Activated CD8-positive, alpha-beta memory T cell treated with anti-CD3 and anti-CD28 coated beads, Interleukin-2, amount 10 ng/mL, durations not matched to agents 7 days and 5 days (primary cell): ENCODE measurements around the gene CYP2W1. TPM values are rescaled to one million over a fixed set of nuclear protein-coding genes. Genes with fewer than 3 reads are reported as not detected.
"Not testable (repeated sequence)": the region's sequence is repeated elsewhere in the genome, so short reads cannot be mapped to it uniquely, and the experiment has no call there.

ENCODE experiments used
- ATAC-seq: fragments of 150-1000 bp; cut with Tn5 transposase; one replicate; pipeline ENCODE4 v1.10.0; 2021; ENCODE audit warnings: moderate library complexity
- CTCF ChIA-PET: fragments of 350-600 bp; sonication (Branson Sonifier 250); formaldehyde crosslinking; loops from one replicate; lab custom pipeline; 2021; ENCODE audit warnings: antibody characterized with exemption; lab: Charles Lee
- DNase-seq: peaks from one replicate; pipeline ENCODE4 v3.0.0-alpha.2; 2020
- H3K27ac Mint-ChIP-seq: one replicate; pipeline ENCODE4 v1.8.0; 2021; ENCODE audit warnings: mild to moderate bottlenecking, mixed read lengths
- H3K27me3 Mint-ChIP-seq: one replicate; pipeline ENCODE4 v1.8.0; 2021; ENCODE audit warnings: mixed read lengths
- H3K36me3 Mint-ChIP-seq: one replicate; pipeline ENCODE4 v1.8.0; 2021; ENCODE audit warnings: mild to moderate bottlenecking, mixed read lengths
- H3K4me1 Mint-ChIP-seq: one replicate; pipeline ENCODE4 v1.8.0; 2021; ENCODE audit warnings: mixed read lengths
- H3K4me3 Mint-ChIP-seq: one replicate; pipeline ENCODE4 v1.8.0; 2021; ENCODE audit warnings: mild to moderate bottlenecking, moderate library complexity, mixed read lengths
- H3K9me3 Mint-ChIP-seq: one replicate; pipeline ENCODE4 v1.8.0; 2022; ENCODE audit warnings: low read depth, mixed read lengths
- total RNA-seq, 2 experiments: library from RNA; stranded (reverse); gene quantifications; one replicate each; pipeline ENCODE4 v1.2.3, GENCODE V29; 2021

Gene CYP2W1
- total RNA-seq, 2 experiments from 2014 or later: not detected

GRCh38 chr7:957418-958220 is 25.4 kb upstream of the CYP2W1 start:
- H3K4me1 Mint-ChIP-seq: no peaks in the 10 kb centered on the region
- ATAC-seq (no peak), DNase-seq (no peak)
- peaks cover 7% of the 10 kb centered on the region for H3K27me3 Mint-ChIP-seq
- CTCF ChIA-PET: interaction anchor here (0.7 kb wide), 1 partner anchor 49 kb away, joined by 3 read pairs; no protein-coding TSS in a partner anchor
- H3K36me3 Mint-ChIP-seq: peaks cover 1% of the 10 kb centered on the region
- no peaks in the 10 kb centered on the region for H3K9me3 Mint-ChIP-seq
- no peak overlapping the region for H3K4me3 Mint-ChIP-seq
- no peak overlapping the region for H3K27ac Mint-ChIP-seq

GRCh38 chr7:958221-959200 is 24.5 kb upstream of the CYP2W1 start:
- Mint-ChIP-seq H3K27me3 (peaks cover 8% of the 10 kb centered on the region), H3K27ac (no peak overlapping the region), H3K9me3 (no peaks in the 10 kb centered on the region), H3K4me1 (peaks cover 1% of the 10 kb centered on the region), H3K4me3 (no peak overlapping the region), H3K36me3 (peaks cover 1% of the 10 kb centered on the region)
- ATAC-seq: no peak
- CTCF ChIA-PET: interaction anchor here (0.7 kb wide), 1 partner anchor 50 kb away, joined by 3 read pairs; no protein-coding TSS in a partner anchor
- DNase-seq: no peak

- Mint-ChIP-seq H3K4me3 (no peak overlapping the region), H3K9me3 (no peaks in the 10 kb centered on the region), H3K27ac (no peak overlapping the region), H3K27me3 (peaks cover 10% of the 10 kb centered on the region), H3K4me1 (peaks cover 7% of the 10 kb centered on the region), H3K36me3 (peaks cover 1% of the 10 kb centered on the region)
- CTCF ChIA-PET: no interaction called here
- DNase-seq (no peak), ATAC-seq (no peak)
These were observed 23.7 kb upstream of the CYP2W1 start for GRCh38 chr7:959271-959670.

GRCh38 chr7:959740-960139 is 23.2 kb upstream of the CYP2W1 start:
- peaks cover 12% of the 10 kb centered on the region for H3K4me1 Mint-ChIP-seq
- DNase-seq, H3K27me3 Mint-ChIP-seq, H3K4me3 Mint-ChIP-seq, H3K27ac Mint-ChIP-seq, H3K36me3 Mint-ChIP-seq, ATAC-seq, H3K9me3 Mint-ChIP-seq, CTCF ChIA-PET: not testable (repeated sequence)

- no peak for ATAC-seq
- CTCF ChIA-PET: no interaction called here
These were observed 22.6 kb upstream of the CYP2W1 start for GRCh38 chr7:960269-960871.

GRCh38 chr7:960972-961371 is 22.0 kb upstream of the CYP2W1 start:
- peaks cover 20% of the 10 kb centered on the region for H3K4me1 Mint-ChIP-seq
- H3K36me3 Mint-ChIP-seq, H3K27me3 Mint-ChIP-seq, H3K4me3 Mint-ChIP-seq, H3K27ac Mint-ChIP-seq, ATAC-seq, CTCF ChIA-PET, H3K9me3 Mint-ChIP-seq, DNase-seq: not testable (repeated sequence)

More at GRCh38 chr7:960269-960871, 22.6 kb upstream of the CYP2W1 start:
- peaks cover 6% of the 10 kb centered on the region for H3K27me3 Mint-ChIP-seq
- peaks cover 17% of the 10 kb centered on the region for H3K4me1 Mint-ChIP-seq
- no peak overlapping the region for H3K4me3 Mint-ChIP-seq
- H3K27ac Mint-ChIP-seq: no peak overlapping the region
- no peak for DNase-seq
- H3K9me3 Mint-ChIP-seq: no peaks in the 10 kb centered on the region
- peaks cover 1% of the 10 kb centered on the region for H3K36me3 Mint-ChIP-seq

- peaks cover 3% of the 10 kb centered on the region for H3K27me3 Mint-ChIP-seq
- ATAC-seq: no peak
- H3K36me3 Mint-ChIP-seq: peaks cover 1% of the 10 kb centered on the region
- H3K4me1 Mint-ChIP-seq: peaks cover 22% of the 10 kb centered on the region
- no peak overlapping the region for H3K4me3 Mint-ChIP-seq
- H3K9me3 Mint-ChIP-seq: no peaks in the 10 kb centered on the region
- CTCF ChIA-PET: no interaction called here
- no peak overlapping the region for H3K27ac Mint-ChIP-seq
- no peak for DNase-seq
These were observed 21.2 kb upstream of the CYP2W1 start for GRCh38 chr7:961546-962400.

- no peaks in the 10 kb centered on the region for H3K9me3 Mint-ChIP-seq
- H3K36me3 Mint-ChIP-seq: peaks cover 7% of the 10 kb centered on the region
- H3K4me3 Mint-ChIP-seq: no peak overlapping the region
- peaks cover 22% of the 10 kb centered on the region for H3K4me1 Mint-ChIP-seq
- DNase-seq: no peak
- H3K27ac Mint-ChIP-seq: no peak overlapping the region
- ATAC-seq: no peak
- H3K27me3 Mint-ChIP-seq: peaks cover 3% of the 10 kb centered on the region
- CTCF ChIA-PET: no interaction called here
These were observed 20.4 kb upstream of the CYP2W1 start for GRCh38 chr7:962401-963081.

GRCh38 chr7:963236-964078 is 19.5 kb upstream of the CYP2W1 start:
- peaks cover 11% of the 10 kb centered on the region for H3K36me3 Mint-ChIP-seq
- H3K27me3 Mint-ChIP-seq: peaks cover 3% of the 10 kb centered on the region
- H3K4me1 Mint-ChIP-seq: peaks cover 22% of the 10 kb centered on the region
- ATAC-seq: peak; percentile 32
- H3K27ac Mint-ChIP-seq: no peak overlapping the region
- H3K4me3 Mint-ChIP-seq: no peak overlapping the region
- CTCF ChIA-PET: no interaction called here
- no peaks in the 10 kb centered on the region for H3K9me3 Mint-ChIP-seq
- DNase-seq: no peak

- no peak overlapping the region for H3K4me3 Mint-ChIP-seq
- ATAC-seq (no peak), DNase-seq (no peak)
- H3K27ac Mint-ChIP-seq: no peak overlapping the region
- peaks cover 22% of the 10 kb centered on the region for H3K4me1 Mint-ChIP-seq
- CTCF ChIA-PET: no interaction called here
- no peaks in the 10 kb centered on the region for H3K9me3 Mint-ChIP-seq
- peaks cover 3% of the 10 kb centered on the region for H3K27me3 Mint-ChIP-seq
- peaks cover 14% of the 10 kb centered on the region for H3K36me3 Mint-ChIP-seq
These were observed 18.4 kb upstream of the CYP2W1 start for GRCh38 chr7:964401-965231.
